Left ventricle myocardium inferior (tissue), 1 donor: Measurements from ENCODE around the gene MUC2. TPM values are rescaled to one million over a fixed set of nuclear protein-coding genes. Genes with fewer than 3 reads are reported as not detected.

ENCODE experiments used
- DNase-seq: peaks from one replicate; pipeline ENCODE4 v3.0.0-alpha.2; 2020
- H3K27ac ChIP-seq: fragments of 200-600 bp; replicated peaks from 2 replicates; pipeline ENCODE4 v1.8.0; 2021
- H3K27me3 ChIP-seq: fragments of 200-600 bp; 2 replicates; pipeline ENCODE4 v1.8.0; 2021; ENCODE audit warnings: low read depth
- H3K36me3 ChIP-seq: fragments of 200-600 bp; 2 replicates; pipeline ENCODE4 v1.8.0; 2021
- H3K4me1 ChIP-seq: fragments of 200-600 bp; 2 replicates; pipeline ENCODE4 v1.8.0; 2021
- H3K4me3 ChIP-seq: fragments of 200-600 bp; 2 replicates; pipeline ENCODE4 v1.8.0; 2021; ENCODE audit warnings: mild to moderate bottlenecking, moderate library complexity
- H3K9me3 ChIP-seq: fragments of 200-600 bp; replicated peaks from 2 replicates; pipeline ENCODE4 v1.8.0; 2021
- intact Hi-C: fragments of 100-400 bp; cut with micrococcal nuclease; formaldehyde crosslinking; loops from one replicate; pipeline ENCODE4 v1.11.0; 2022
- total RNA-seq: library from RNA; stranded (reverse); fragmentation: NEBNext Ultra II Directional; extraction: Animal tissue kit (Norgen Biotek cat#: 25700); gene quantifications from one replicate; pipeline ENCODE4 v1.2.1, GENCODE V29; 2021
- TF ChIP-seq, protein P1 (sequence below): fragments of 200-600 bp; IDR thresholded peaks from 2 replicates; pipeline ENCODE4 v1.8.0; 2021; ENCODE audit warnings: antibody characterized with exemption, mild to moderate bottlenecking, borderline replicate concordance
- donor health status: DM: no; HTN: yes; CAD: no; lungs with severe emphysema.

The MUC2 gene
- total RNA-seq, 1 donor from 2014 or later: 0.03 TPM

- peaks cover 54% of the 10 kb centered on the region for H3K27me3 ChIP-seq
- intact Hi-C loops: no loop called here
- H3K36me3 ChIP-seq: no peaks in the 10 kb centered on the region
- no peak for DNase-seq
- TF ChIP-seq, protein P1, sequence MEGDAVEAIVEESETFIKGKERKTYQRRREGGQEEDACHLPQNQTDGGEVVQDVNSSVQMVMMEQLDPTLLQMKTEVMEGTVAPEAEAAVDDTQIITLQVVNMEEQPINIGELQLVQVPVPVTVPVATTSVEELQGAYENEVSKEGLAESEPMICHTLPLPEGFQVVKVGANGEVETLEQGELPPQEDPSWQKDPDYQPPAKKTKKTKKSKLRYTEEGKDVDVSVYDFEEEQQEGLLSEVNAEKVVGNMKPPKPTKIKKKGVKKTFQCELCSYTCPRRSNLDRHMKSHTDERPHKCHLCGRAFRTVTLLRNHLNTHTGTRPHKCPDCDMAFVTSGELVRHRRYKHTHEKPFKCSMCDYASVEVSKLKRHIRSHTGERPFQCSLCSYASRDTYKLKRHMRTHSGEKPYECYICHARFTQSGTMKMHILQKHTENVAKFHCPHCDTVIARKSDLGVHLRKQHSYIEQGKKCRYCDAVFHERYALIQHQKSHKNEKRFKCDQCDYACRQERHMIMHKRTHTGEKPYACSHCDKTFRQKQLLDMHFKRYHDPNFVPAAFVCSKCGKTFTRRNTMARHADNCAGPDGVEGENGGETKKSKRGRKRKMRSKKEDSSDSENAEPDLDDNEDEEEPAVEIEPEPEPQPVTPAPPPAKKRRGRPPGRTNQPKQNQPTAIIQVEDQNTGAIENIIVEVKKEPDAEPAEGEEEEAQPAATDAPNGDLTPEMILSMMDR: no peak
- no peaks in the 10 kb centered on the region for H3K4me1 ChIP-seq
- peaks cover 7% of the 10 kb centered on the region for H3K9me3 ChIP-seq
- H3K27ac ChIP-seq: no peak overlapping the region
- no peak overlapping the region for H3K4me3 ChIP-seq
Measured at GRCh38 chr11:1041149-1041467, 33.6 kb upstream of the MUC2 start.

GRCh38 chr11:1041471-1041870 is 33.2 kb upstream of the MUC2 start:
- intact Hi-C loops: no loop called here
- H3K4me3 ChIP-seq: no peak overlapping the region
- no peak overlapping the region for H3K27ac ChIP-seq
- TF ChIP-seq, protein P1: no peak
- H3K4me1 ChIP-seq: no peaks in the 10 kb centered on the region
- no peak for DNase-seq
- no peaks in the 10 kb centered on the region for H3K36me3 ChIP-seq
- peaks cover 7% of the 10 kb centered on the region for H3K9me3 ChIP-seq
- peaks cover 52% of the 10 kb centered on the region for H3K27me3 ChIP-seq

DNA sequence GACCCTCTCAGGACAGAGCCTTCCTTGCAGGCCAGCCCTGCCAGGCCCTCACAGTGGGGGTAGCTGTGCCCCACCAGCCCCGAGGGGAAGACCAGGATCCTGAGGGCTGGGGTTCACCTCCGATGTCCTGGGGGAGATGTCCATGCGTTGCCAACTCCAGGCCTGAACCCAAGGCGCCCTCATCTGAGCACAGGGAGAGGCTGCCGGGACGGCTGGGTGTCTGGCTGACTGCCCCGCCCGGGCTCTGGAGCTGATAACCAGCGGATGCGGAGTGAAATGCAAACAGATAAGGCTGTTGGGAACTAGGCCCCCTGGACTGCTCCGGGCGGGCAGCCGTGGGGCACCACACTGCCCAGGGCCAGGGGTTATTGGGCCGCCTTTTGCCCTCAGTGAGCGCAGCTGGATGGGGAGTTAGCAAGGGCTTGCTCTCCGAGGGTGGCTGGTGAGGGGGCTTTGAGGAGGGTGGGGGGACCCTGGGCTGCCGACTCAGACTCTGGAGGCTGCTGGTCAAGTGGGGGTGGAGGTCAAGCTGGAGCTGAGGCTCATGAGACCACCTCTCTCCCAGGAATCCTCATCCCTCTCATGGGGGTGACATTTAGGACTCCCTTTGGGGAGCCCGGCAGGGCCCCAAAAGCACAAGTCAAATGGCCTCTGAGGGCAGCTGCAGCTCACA is 32.6 kb upstream of the MUC2 start:
- intact Hi-C loops: no loop called here
- DNase-seq: peak; percentile 14
- peaks cover 7% of the 10 kb centered on the region for H3K9me3 ChIP-seq
- H3K27ac ChIP-seq: no peak overlapping the region
- peaks cover 52% of the 10 kb centered on the region for H3K27me3 ChIP-seq
- TF ChIP-seq, protein P1: no peak
- H3K4me1 ChIP-seq: no peaks in the 10 kb centered on the region
- no peak overlapping the region for H3K4me3 ChIP-seq
- no peaks in the 10 kb centered on the region for H3K36me3 ChIP-seq

DNA sequence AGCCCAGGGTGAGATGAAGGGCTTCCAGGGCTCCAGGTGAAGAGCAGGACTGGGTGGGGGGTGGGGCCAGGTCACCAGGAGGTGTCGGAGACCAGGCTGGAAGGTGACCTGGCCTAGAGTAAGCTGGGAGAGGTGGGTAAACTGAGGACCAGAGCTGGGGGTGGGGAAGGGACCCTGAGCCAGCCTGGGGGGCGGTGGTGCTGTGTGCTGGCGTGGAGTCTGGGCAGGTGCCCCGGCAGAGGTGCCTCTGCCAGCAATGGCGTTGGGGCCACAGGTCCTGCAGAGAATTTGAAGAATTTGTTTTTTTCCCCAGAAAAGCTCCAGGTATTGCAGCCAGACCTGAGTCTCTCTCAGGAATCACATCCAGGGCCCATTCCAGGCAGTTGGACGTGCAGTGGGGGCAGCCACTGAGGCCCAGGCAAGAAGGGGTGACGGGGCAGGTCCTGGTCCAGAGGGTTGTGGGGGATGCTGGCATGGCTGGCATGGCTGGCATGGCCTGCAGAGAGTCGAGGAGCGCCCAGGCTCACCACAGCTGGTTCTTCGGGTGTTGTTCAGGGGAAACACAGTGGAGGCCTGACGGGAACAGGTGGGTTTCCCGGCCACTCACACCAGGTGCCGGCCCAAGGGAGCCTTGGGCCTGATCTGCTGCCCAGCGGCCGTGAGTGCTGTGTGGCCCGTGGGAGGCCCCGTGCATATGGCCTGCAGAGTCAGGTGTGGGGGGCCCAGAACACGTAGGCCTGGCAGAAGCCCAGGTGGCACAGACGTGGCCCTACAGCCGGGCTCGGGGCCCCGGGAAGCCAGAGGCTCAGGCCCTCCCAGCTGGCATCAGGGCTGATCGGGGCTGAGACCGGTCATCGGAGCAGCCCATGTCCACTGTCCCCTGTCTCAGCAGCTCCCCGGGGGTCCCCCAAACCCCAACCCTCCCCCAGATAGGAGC is 31.8 kb upstream of the MUC2 start:
- Histone ChIP-seq H3K27me3 (peaks cover 52% of the 10 kb centered on the region), H3K4me1 (no peaks in the 10 kb centered on the region), H3K36me3 (no peaks in the 10 kb centered on the region), H3K27ac (no peak overlapping the region), H3K4me3 (no peak overlapping the region), H3K9me3 (peaks cover 7% of the 10 kb centered on the region)
- peak; percentile 7 for DNase-seq
- intact Hi-C loops: no loop called here
- TF ChIP-seq, protein P1: no peak

DNA sequence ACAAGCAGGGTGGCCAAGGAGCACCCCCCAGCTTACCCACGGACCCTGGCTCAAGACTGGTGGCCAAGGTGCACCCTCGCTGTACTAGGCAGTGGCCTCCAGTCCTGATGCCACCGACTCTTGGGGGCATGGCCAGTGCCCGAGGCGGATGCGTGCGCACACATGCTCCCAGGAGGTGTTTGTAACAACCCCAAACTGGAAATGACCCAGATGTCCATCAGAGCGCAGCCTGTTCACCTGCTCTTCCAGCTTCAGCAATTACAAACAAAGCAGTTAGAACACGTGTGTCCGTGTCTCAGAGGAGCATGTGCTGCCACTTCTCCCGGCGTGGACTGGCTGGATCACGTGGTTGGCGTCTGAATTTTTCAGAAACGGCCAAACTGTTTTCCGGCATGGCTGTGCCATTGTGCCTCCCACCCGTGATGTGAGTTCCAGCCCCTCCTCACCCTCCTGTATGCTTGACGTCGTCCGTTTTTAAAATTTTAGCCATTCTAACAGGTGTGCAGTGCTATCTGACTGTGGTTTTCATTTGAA is 31.0 kb upstream of the MUC2 start:
- intact Hi-C loops: no loop called here
- peaks cover 7% of the 10 kb centered on the region for H3K9me3 ChIP-seq
- no peak overlapping the region for H3K27ac ChIP-seq
- no peaks in the 10 kb centered on the region for H3K4me1 ChIP-seq
- TF ChIP-seq, protein P1: no peak
- DNase-seq: peak; percentile 2
- H3K27me3 ChIP-seq: peaks cover 59% of the 10 kb centered on the region
- H3K36me3 ChIP-seq: no peaks in the 10 kb centered on the region
- no peak overlapping the region for H3K4me3 ChIP-seq
